GM19238 (cell line): ENCODE data around the gene CD86.

Experiments used
- DNase-seq: peaks from one replicate; pipeline ENCODE4 v3.0.0; 2011; ENCODE audit warnings: low spot score; ENCODE audit not compliant: insufficient read length

CD86 gene

GRCh38 chr3:122058294-122058693, 3.1 kb downstream of the CD86 start:
- DNase-seq, result no peak

GRCh38 chr3:122060040-122060698, 5.0 kb downstream of the CD86 start:
- no peak for DNase-seq

GRCh38 chr3:122063908-122064307, 8.7 kb downstream of the CD86 start:
- DNase-seq, result no peak

- DNase-seq, result no peak
These were observed 9.2 kb downstream of the CD86 start for GRCh38 chr3:122064326-122064725.

GRCh38 chr3:122066331-122067213, 11.4 kb downstream of the CD86 start:
- DNase-seq, result no peak

GRCh38 chr3:122067214-122067550, 12.0 kb downstream of the CD86 start:
- no peak for DNase-seq

GRCh38 chr3:122067588-122068240, 12.6 kb downstream of the CD86 start:
- no peak for DNase-seq

GRCh38 chr3:122074621-122075265, 19.6 kb downstream of the CD86 start:
- DNase-seq, result no peak

- no peak for DNase-seq
These were observed 21.5 kb downstream of the CD86 start for GRCh38 chr3:122076491-122077292.

- no peak for DNase-seq
These were observed 22.4 kb downstream of the CD86 start for GRCh38 chr3:122077293-122078234.

- no peak for DNase-seq
These were observed 23.2 kb downstream of the CD86 start for GRCh38 chr3:122078235-122078935.

GRCh38 chr3:122079524-122080206, 24.5 kb downstream of the CD86 start:
- DNase-seq, result no peak

GRCh38 chr3:122080207-122080587, 25.0 kb downstream of the CD86 start:
- DNase-seq, result no peak

- no peak for DNase-seq
These were observed 26.5 kb downstream of the CD86 start for GRCh38 chr3:122081543-122082247.

GRCh38 chr3:122082357-122082756, 27.2 kb downstream of the CD86 start:
- no peak for DNase-seq

- DNase-seq, result no peak
These were observed 29.6 kb downstream of the CD86 start for GRCh38 chr3:122084799-122085198.

- no peak for DNase-seq
These were observed 30.5 kb downstream of the CD86 start for GRCh38 chr3:122085673-122086072.

GRCh38 chr3:122088531-122088930, 33.4 kb downstream of the CD86 start:
- no peak for DNase-seq
